GM23338 (cell line): ENCODE data around the gene LRATD1.

Source experiments
- CREB1 ChIP-seq: fragments of 250-450 bp; sonication (Bioruptor Pico); IDR thresholded peaks from 2 replicates; pipeline ENCODE4 v1.5.0; 2020; ENCODE audit warnings: low read depth, mild to moderate bottlenecking, moderate library complexity
- CTCF ChIP-seq, 2 experiments: fragments of 200-600 bp in 1 of 2; sonication (generic) in 1 of 2; conservative IDR thresholded peaks; 2 replicates each; pipeline versions ENCODE4 v1.5.1 to v1.6.1; 2016 to 2017; ENCODE audit warnings: antibody characterized with exemption in 2 of 2, low read depth in 2 of 2, mild to moderate bottlenecking in 2 of 2, moderate library complexity in 1 of 2
- ETS1 ChIP-seq: IDR thresholded peaks from 2 replicates; pipeline ENCODE4 v1.6.1; 2016; ENCODE audit warnings: antibody characterized with exemption
- EZH2 ChIP-seq: fragments of 200-600 bp; sonication (generic); IDR thresholded peaks from one replicate; pipeline ENCODE4 v1.8.0; 2017; ENCODE audit warnings: antibody characterized with exemption, mild to moderate bottlenecking, low read depth; ENCODE audit not compliant: unreplicated experiment
- EZH2phosphoT487 ChIP-seq: fragments of 200-600 bp; sonication (generic); IDR thresholded peaks from one replicate; pipeline ENCODE4 v1.8.1; 2018; ENCODE audit warnings: antibody characterized with exemption; ENCODE audit not compliant: unreplicated experiment
- JUNB ChIP-seq: IDR thresholded peaks from one replicate; pipeline ENCODE4 v1.6.1; 2016; ENCODE audit warnings: antibody characterized with exemption; ENCODE audit not compliant: unreplicated experiment
- NANOG ChIP-seq: IDR thresholded peaks from 2 replicates; pipeline ENCODE4 v1.6.1; 2016; ENCODE audit warnings: antibody characterized with exemption, borderline replicate concordance
- POLR2AphosphoS5 ChIP-seq: IDR thresholded peaks from 2 replicates; pipeline ENCODE4 v1.6.1; 2016; ENCODE audit warnings: antibody characterized with exemption, low read depth
- REST ChIP-seq: IDR thresholded peaks from one replicate; pipeline ENCODE4 v1.6.1; 2018; ENCODE audit warnings: antibody characterized with exemption; ENCODE audit not compliant: unreplicated experiment
- STAT1 ChIP-seq: IDR thresholded peaks from one replicate; pipeline ENCODE4 v1.6.1; 2016; ENCODE audit warnings: antibody characterized with exemption; ENCODE audit not compliant: unreplicated experiment
- ZNF114 ChIP-seq: fragments of 250-450 bp; sonication (Bioruptor Pico); IDR thresholded peaks from 2 replicates; pipeline ENCODE4 v1.5.0; 2020; ENCODE audit warnings: mild to moderate bottlenecking, moderate library complexity
- ZNF331 ChIP-seq: fragments of 250-450 bp; sonication (Bioruptor Pico); IDR thresholded peaks from 2 replicates; pipeline ENCODE4 v1.5.0; 2020; ENCODE audit warnings: low read depth, mild to moderate bottlenecking, moderate library complexity

- TF ChIP-seq STAT1, result no peak
- TF ChIP-seq POLR2AphosphoS5, result no peak
- TF ChIP-seq CTCF (conservative IDR thresholded peaks at IDR 0.05; ENCODE audit: low read depth in 2 of 2), result no peak
- TF ChIP-seq EZH2, result no peak
- no peak for TF ChIP-seq ZNF331 (CRISPR knock-in tag)
- no peak for TF ChIP-seq REST
- TF ChIP-seq ETS1, result no peak
- TF ChIP-seq JUNB, result no peak
- no peak for TF ChIP-seq EZH2phosphoT487
- TF ChIP-seq ZNF114 (CRISPR knock-in tag), result no peak
- TF ChIP-seq CREB1 (CRISPR knock-in tag), result no peak
- no peak for TF ChIP-seq NANOG
These were observed 15.6 kb upstream of the LRATD1 start for GRCh38 chr2:14616950-14617349.
